Nephron (organoid): ENCODE results near the gene ELK4.

ENCODE experiments used
- H3K27ac Mint-ChIP-seq, 3 experiments: 2 replicates each; pipeline ENCODE4 v1.8.0; 2020; ENCODE audit warnings: mixed read lengths in 3 of 3, mild to moderate bottlenecking in 2 of 3, moderate library complexity in 1 of 3
- H3K27me3 Mint-ChIP-seq: 2 replicates; pipeline ENCODE4 v1.8.0; 2021; ENCODE audit warnings: low read depth, mild to moderate bottlenecking, moderate library complexity, mixed read lengths
- H3K36me3 Mint-ChIP-seq: 2 replicates; pipeline ENCODE4 v1.8.0; 2020; ENCODE audit warnings: low read depth, mixed read lengths
- H3K4me1 Mint-ChIP-seq: 2 replicates; pipeline ENCODE4 v1.8.0; 2020; ENCODE audit warnings: mixed read lengths
- H3K4me3 Mint-ChIP-seq, 3 experiments: 2 replicates each; pipeline ENCODE4 v1.8.0; 2020; ENCODE audit warnings: mild to moderate bottlenecking in 3 of 3, mixed read lengths in 3 of 3, moderate library complexity in 2 of 3
- H3K9me3 Mint-ChIP-seq: 2 replicates; pipeline ENCODE4 v1.8.0; 2020; ENCODE audit warnings: mixed read lengths
- TF ChIP-seq, protein P1 (sequence below), 3 experiments: fragments of 200-600 bp; sonication (generic); IDR thresholded peaks; one replicate each; pipeline ENCODE4 v1.5.0; 2021; ENCODE audit warnings: antibody characterized with exemption in 3 of 3; ENCODE audit not compliant: unreplicated experiment in 3 of 3

The ELK4 gene

GRCh38 chr1:205652984-205653383 is 21.2 kb upstream of the ELK4 start:
- peaks cover 15% of the 10 kb centered on the region for H3K4me1 Mint-ChIP-seq
- peaks cover 3% of the 10 kb centered on the region for H3K36me3 Mint-ChIP-seq
- no peak overlapping the region for H3K27ac Mint-ChIP-seq
- peaks cover 4% of the 10 kb centered on the region for H3K27me3 Mint-ChIP-seq
- H3K9me3 Mint-ChIP-seq, result no peaks in the 10 kb centered on the region
- TF ChIP-seq, protein P1, sequence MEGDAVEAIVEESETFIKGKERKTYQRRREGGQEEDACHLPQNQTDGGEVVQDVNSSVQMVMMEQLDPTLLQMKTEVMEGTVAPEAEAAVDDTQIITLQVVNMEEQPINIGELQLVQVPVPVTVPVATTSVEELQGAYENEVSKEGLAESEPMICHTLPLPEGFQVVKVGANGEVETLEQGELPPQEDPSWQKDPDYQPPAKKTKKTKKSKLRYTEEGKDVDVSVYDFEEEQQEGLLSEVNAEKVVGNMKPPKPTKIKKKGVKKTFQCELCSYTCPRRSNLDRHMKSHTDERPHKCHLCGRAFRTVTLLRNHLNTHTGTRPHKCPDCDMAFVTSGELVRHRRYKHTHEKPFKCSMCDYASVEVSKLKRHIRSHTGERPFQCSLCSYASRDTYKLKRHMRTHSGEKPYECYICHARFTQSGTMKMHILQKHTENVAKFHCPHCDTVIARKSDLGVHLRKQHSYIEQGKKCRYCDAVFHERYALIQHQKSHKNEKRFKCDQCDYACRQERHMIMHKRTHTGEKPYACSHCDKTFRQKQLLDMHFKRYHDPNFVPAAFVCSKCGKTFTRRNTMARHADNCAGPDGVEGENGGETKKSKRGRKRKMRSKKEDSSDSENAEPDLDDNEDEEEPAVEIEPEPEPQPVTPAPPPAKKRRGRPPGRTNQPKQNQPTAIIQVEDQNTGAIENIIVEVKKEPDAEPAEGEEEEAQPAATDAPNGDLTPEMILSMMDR (IDR thresholded peaks at IDR 0.05; ENCODE audit: unreplicated experiment in 3 of 3), result no peak
- H3K4me3 Mint-ChIP-seq, result no peak overlapping the region

DNA sequence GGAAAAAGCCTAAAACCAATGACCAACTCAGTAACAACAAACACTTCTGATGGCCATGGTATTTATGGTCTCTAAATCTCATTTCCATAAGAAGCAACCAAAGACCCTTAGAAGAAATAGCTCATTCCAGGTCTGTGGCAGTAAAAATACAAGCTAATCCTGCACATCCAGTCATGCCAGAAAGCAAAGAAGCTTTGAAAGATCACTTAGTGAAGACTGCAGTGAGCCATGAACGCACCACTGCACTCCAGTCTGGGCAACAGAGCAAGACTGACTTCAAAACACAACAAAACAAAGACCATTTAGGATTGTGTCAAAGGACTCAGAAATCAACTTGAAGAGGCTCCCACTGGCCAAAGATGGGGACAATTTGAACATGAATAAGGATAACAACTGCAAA is 18.4 kb upstream of the ELK4 start:
- Mint-ChIP-seq H3K27ac (peak overlapping the region; percentile 30 to 80 (median 35)), H3K36me3 (peaks cover 9% of the 10 kb centered on the region), H3K4me1 (peaks cover 21% of the 10 kb centered on the region), H3K4me3 (no peak overlapping the region), H3K27me3 (peaks cover 4% of the 10 kb centered on the region), H3K9me3 (no peaks in the 10 kb centered on the region)
- TF ChIP-seq, protein P1 (IDR thresholded peaks at IDR 0.05; ENCODE audit: unreplicated experiment in 3 of 3), result no peak

GRCh38 chr1:205645519-205645918 is 13.7 kb upstream of the ELK4 start:
- peaks cover 11% of the 10 kb centered on the region for H3K36me3 Mint-ChIP-seq
- H3K4me3 Mint-ChIP-seq, result no peak overlapping the region

DNA sequence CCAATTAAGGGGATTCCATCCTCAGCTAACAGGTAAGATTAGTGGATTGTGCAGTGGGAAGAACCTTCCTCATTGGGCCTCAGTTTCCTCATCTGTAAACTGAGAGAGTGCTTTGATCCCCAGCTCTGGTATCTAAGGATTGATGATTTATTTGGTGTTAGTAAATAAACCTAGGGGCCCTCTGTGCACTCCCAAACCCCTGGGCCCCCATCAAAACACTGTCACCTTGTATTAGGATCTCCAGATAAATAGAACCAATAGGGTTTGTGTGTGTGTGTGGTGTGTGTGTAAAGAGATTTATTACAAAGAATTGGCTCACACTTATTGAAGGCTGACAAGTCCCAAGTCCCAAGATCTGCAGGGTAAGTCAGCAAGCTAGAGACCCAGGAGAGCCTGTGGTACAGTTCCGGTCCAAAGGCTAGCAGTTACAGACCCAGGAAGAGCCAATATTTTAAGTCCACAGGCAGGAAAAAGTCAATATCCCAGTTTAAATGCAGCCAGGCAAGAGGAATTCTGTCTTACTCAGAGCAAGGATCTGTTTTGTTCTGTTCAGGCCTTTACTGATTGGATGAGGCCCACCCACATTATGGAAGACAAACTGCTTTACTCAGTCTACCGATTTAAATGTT is 11.0 kb upstream of the ELK4 start:
- no peak overlapping the region for H3K27ac Mint-ChIP-seq
- TF ChIP-seq, protein P1 (IDR thresholded peaks at IDR 0.05; ENCODE audit: unreplicated experiment in 3 of 3), result no peak
- no peak overlapping the region for H3K4me3 Mint-ChIP-seq
- no peaks in the 10 kb centered on the region for H3K9me3 Mint-ChIP-seq
- peaks cover 8% of the 10 kb centered on the region for H3K36me3 Mint-ChIP-seq
- H3K27me3 Mint-ChIP-seq, result peaks cover 5% of the 10 kb centered on the region
- H3K4me1 Mint-ChIP-seq, result peaks cover 4% of the 10 kb centered on the region

More at GRCh38 chr1:205645519-205645918, 13.7 kb upstream of the ELK4 start:
- H3K4me1 Mint-ChIP-seq, result peaks cover 21% of the 10 kb centered on the region
- no peaks in the 10 kb centered on the region for H3K9me3 Mint-ChIP-seq
- TF ChIP-seq, protein P1 (IDR thresholded peaks at IDR 0.05; ENCODE audit: unreplicated experiment in 3 of 3), result no peak
- H3K27me3 Mint-ChIP-seq, result peaks cover 4% of the 10 kb centered on the region
- no peak overlapping the region for H3K27ac Mint-ChIP-seq

- peaks cover 5% of the 10 kb centered on the region for H3K27me3 Mint-ChIP-seq
These were observed 7.8 kb upstream of the ELK4 start for GRCh38 chr1:205639567-205639966.

More at GRCh38 chr1:205639567-205639966, 7.8 kb upstream of the ELK4 start:
- H3K4me3 Mint-ChIP-seq, result no peak overlapping the region
- TF ChIP-seq, protein P1 (IDR thresholded peaks at IDR 0.05; ENCODE audit: unreplicated experiment in 3 of 3), result no peak
- H3K4me1 Mint-ChIP-seq, result peaks cover 16% of the 10 kb centered on the region
- H3K9me3 Mint-ChIP-seq, result no peaks in the 10 kb centered on the region
- H3K27ac Mint-ChIP-seq, result no peak overlapping the region
- H3K36me3 Mint-ChIP-seq, result no peaks in the 10 kb centered on the region
